ENCODE results near the gene CST6.
A peak's percentile ranks its signal among the peaks of the same experiment; 100 is the strongest.

Gene CST6

DNA sequence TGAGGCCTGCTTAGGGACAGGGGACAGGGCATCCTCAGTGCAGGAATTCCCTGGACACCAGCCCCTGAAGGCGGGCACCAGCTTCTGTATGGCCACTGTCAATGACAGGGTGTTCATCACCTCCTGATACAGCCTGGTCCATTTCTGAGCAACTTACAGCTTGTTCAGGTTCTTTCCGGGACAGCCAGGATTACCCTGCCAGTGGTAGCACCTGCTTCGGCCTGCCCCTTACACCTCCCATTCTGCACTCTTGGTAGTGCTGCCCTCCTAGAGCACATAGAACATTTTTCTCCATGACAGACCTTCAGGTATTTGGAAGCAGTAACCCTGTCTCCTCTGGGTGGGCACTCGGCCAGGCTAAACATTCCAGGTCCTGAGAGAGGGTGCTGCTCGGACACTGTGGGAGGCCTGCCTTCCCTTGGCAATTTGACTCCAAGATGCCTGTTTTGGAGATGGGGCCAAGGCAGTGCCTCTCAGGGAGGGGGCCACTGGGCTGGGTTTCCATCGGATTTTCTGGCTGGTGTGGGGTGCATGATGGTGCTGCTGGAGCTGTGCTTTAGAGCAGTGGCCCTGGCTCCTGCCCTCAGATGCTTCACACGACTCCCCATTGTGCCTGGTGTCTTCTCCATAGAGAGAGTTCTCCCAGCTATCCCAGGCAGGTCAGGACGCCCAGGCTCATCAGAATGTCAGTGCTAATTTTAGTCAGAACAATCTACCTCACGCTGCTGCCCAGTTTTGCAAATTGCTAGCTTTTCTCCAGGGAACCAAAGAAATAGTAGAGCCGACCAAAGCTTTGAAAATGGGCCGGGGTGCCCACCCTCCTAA is 35.9 kb downstream of the CST6 start:
- DNase-seq (ENCODE audit: low spot score): no peak

DNA sequence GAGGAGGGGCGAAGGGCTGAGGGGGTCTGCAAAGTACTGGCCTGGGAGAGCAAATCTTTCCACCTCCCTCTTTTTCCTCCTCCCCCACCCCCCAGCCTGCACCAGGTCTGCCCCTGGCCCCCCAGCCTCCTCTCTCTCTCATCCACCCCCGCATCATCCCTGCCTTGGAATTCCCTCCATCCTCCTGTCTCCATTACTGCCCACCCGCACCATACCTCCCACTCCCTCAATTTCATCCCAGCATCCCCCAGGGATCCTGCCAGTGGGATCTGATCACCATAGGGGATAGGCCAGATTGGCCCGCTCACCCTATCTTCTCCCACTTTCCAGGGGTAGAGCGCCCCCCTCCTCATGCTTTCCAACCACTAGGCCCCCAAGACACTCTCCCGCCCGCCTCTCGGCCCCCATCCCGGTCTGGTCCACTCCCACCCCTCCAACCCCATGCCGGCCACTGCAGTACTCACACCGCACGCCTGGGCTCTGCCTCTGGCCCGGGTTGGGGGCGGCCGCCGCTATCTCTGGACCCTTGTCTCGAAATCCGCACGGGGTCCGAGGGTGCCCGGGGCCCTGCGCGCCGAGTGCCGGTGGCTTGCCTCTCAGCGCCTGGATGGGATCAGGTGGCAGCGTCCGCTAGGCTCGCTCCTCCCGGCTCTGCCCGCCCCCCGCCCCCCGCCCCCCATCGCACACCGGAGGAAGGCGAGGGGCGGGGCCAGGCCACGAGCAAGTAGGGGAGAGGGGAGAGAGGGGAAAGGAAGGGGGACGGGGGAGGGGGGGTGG is 36.9 kb downstream of the CST6 start, which contains the start of gene GAL3ST3:
TSS of gene GAL3ST3 (minus strand) at position 615 of the 777 bp plus-strand sequence. CDS start 3,746 bp downstream, outside the sequence.
- DNase-seq (ENCODE audit: low spot score): no peak

DNA sequence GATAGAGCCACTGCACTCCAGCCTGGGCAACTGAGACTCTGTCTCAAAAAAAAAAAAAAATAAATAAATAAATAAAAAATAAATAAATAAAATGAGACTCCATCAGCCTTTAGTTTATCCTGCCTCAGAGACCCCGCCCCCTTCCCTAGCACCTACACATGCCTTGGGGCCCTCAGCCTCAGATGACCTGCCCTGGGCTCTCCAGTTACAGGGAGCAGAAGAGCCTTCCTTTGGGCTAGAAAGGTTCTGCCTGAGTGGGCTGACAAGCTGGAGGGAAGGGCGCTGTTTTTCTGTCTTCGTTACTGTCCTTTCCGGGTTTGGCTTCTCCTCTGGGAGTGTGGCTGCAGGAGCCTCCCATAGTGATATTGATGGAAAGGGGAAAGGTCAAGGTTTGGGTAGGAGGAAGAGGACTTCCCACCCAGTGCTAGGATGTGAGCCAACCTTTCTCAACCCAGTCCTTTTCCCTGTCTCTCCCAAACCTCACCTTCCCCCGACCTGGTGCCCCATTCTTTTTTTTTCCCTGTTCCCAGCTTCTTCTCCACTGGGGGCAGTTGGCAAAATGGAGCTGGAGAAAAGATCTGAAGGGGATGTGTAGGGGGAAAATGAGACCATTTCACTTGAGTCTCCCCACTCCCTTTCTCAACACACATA is 38.9 kb downstream of the CST6 start:
- no peak for DNase-seq (ENCODE audit: low spot score)

DNA sequence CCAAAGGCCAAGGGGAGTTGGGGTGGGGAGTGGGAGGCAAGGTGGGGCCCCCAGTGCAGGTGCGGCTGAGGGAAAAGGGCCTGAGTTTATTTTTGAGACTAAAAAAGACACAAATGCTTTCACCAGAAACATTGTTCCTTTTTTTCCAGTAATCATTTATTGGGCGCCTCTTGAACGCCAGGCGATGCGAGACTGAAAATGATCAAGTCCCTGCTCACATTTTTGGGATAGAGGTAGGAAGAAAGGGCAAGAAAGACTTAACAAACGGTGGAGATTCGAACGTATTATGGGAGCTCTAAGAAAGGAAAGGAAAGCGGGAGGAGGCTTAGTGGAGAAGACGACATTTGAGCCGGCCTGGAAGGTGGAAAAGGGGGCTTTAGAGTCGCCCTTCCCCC is 39.6 kb downstream of the CST6 start:
- DNase-seq (ENCODE audit: low spot score): no peak

DNA sequence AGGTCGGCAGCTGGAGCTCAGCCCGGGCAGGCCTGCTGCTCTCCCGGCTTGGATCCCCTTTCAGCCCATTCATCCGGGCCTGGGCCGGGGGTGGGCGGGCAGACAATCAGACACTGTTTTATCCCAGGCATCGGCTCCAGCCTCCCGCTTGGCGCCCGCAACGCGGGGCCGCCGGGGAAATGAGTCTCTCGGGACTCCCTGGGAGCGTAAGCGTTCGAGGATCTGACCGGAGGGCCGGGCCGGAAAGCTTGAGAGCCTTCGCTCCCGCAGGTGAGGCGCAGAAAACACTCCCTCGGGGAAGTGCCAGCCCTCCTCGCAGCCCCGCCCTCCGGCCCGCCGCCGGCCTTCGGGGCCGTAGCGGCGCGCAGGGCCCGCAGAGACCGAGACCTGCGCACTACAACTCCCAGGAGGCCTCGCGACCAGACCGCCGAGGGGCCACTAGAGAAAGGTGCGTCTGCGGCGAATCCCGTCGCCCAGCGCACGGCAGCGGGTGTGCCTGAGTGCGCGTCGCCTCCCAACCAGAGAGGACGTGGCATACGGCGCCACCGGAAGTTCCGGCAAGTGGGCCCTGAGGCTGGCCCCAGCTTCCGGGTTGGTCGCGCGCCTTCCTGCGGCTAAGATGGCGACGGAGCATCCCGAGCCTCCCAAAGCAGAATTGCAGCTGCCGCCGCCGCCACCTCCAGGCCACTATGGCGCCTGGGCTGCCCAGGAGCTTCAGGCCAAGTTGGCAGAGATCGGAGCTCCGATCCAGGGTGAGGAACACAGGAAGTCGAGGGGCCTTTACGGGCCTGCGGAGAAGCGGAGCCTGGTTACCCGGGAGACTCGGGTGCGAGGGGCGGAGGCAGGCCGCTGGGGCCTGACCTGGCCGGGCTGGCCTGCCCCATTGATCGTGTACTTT is 40.2 kb downstream of the CST6 start, which contains the start of gene SF3B2:
TSS of gene SF3B2 (plus strand) at position 599 of the 898 bp plus-strand sequence. CDS start at position 620, 21 bp downstream.
- peak; percentile 98 for DNase-seq (ENCODE audit: low spot score)

DNA sequence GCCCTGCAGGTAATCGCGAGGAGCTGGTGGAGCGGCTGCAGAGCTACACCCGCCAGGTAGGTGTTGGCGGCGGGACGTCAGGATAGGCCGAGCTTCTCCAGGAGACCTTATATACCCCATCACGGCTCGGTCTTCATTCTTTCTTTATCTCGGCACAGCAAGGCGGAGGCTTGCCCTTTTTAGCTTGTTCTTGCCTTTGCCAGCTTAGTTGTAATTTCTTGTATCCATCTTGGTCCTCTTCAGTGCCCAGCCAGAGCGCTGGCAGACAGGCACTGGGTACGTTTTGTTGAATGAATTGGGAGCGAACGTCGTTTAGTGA is 40.8 kb downstream of the CST6 start:
- no peak for DNase-seq (ENCODE audit: low spot score)

DNA sequence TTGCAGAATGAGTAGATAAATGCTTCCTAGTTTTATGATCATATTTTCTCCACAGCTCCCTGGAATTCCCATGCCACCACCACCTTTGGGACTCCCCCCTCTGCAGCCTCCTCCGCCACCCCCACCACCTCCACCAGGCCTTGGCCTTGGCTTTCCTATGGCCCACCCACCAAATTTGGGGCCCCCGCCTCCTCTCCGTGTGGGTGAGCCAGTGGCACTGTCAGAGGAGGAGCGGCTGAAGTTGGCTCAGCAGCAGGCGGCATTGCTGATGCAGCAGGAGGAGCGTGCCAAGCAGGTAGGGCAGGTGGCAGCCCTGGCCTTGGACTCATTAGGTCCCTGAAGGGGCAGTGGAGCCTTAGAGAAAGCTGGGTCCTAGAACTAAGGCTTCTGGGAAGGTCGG is 43.2 kb downstream of the CST6 start:
- no peak for DNase-seq (ENCODE audit: low spot score)

DNA sequence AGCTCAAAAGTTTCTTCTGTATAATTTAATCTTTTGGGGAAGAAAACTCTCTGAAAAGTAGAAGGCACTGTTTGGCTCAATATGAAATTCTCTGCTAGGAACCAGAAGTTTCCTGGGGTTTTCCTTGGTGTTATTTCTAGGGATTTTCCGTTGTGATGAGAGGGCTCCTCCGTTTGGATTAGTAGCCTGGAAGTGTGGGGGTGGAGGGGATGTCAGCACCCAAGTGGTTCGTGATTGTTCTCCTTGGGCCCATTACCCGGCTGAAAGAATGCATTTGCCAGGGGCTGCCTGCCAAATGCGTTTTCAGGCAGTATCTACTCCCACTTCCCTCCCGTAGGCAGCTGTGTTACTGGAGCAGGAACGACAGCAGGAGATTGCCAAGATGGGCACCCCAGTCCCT is 44.7 kb downstream of the CST6 start:
- no peak for DNase-seq (ENCODE audit: low spot score)

DNA sequence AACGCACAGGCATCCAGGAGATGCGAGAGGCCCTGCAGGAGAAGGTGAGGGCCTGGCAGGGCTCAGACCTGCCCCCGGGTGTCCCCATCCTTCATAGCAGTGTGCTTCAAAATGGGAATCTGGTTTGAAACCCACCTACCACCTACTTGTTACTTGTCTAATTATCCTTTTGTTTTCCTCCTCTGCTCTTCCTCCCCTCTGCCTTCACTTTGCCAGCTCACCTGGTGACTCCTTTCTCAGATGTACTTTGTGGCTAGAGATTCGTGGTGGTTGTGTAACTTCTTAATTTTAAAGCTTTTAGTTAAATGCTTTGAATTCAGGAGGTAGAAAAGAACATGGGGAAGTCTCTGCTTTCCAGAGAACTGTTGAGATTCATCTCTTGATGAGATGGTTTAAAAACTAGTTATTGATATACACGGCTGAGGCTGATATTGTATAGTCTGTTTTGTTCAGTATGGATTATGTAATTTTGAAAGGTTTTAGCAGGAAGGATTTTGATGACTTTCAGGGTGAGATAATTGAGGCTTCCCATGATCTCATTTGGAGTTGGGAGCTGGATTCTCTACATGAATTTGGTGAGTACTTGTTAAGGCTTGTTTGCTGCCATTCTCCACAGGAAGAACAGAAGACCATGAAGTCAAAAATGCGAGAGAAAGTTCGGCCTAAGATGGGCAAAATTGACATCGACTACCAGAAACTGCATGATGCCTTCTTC is 48.3 kb downstream of the CST6 start:
- DNase-seq (ENCODE audit: low spot score): no peak

DNA sequence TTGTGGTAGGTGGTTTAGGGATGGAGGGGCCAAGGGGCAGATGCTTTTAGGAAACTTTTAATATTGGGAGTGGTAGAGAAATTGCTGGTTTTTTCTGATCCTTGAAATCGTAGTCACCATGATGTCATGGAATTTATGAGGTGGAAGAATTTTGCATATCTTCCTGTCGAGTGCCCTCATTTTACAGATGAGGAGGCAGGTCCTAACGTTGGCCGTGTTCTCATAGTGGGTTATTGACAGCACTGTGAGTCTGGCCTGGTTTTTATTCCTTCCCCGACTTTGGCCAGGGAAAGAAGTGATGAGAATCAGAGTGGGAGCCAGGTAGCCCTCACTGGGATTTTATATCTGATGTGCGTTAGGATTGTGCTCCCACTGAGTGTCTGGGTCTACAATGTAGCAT is 49.5 kb downstream of the CST6 start:
- DNase-seq (ENCODE audit: low spot score): no peak

DNA sequence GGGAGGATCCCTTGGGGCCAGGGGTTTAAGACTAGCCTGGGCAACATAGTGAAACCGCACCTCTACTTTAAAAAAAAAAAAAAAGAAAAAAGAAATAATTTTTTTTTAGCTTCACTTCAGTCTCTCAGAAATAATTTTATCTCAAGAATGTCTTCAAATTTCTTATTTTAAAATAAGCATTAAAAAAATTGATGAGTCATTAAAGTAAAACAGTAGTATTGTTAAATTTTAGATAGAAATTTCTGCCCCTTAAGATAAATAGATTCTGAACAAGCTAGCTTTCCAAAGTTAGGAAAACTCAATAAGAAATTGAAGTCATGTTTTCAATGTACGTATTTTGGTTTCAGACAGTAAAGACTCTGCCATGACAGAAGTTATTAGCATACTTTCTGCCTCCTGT is 50.6 kb downstream of the CST6 start:
- no peak for DNase-seq (ENCODE audit: low spot score)

Data from hepatic stellate cell (primary cell).